ENCODE results near the gene FAM111B. TPM values are rescaled to one million over a fixed set of nuclear protein-coding genes. Genes with fewer than 3 reads are reported as not detected.

Gene FAM111B
- total RNA-seq, 1 experiment from 2014 or later, result 49.3 TPM

DNA sequence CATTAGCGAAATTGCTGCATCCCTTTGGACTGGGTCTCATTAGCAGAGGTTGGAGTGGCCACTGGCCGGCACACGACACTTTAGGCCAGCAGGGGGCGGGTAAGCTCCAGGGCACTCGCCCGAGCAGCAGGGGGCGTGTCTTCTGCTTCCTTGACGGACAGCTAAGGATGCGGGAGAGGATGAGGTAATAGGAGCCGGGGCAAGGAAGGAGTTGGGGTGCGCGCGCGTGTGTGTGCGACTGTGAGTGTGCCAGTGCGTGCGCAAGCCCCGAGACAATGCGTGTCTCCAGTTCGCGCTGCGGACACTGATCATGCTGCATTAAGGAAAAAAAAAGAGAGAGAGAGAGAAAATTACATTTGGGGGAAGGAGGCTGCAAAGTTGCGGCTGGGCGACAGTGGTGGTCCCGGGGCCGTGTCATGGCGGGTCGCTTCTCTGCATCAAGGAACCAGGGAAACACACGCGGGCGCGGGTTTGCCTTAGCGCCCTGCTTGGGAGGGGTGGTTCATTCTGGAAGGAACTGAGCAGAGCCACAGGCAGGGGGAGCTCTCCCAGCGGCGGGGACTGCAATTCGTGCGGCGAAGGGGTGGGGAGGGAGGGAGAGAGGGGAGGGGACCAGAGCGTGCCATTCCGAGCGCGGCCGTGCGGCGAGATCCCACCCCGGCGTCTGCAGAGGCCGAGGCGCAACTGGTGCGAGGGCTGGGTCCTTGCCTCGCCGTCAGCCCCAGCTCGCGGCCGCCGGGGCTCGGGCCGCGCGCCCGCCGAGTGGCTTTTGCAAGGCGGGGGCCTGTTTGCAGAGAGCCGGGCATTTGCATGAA, 64.7 kb downstream of the FAM111B start, which contains the start of gene DTX4:
Gene DTX4, plus strand, starts transcription at position 625 of the 815 bp plus-strand sequence. CDS start 464 bp downstream, outside the sequence.
- Mint-ChIP-seq H3K4me3 (ENCODE audit: unreplicated experiment) (peak within 1 kb of the TSS; percentile 74), H3K4me1 (ENCODE audit: low read depth, unreplicated experiment) (peaks cover 12% of the 10 kb centered on the region), H3K27ac (ENCODE audit: unreplicated experiment) (peak within 1 kb of the TSS; percentile 73), H3K9me3 (ENCODE audit: unreplicated experiment) (peaks cover 2% of the 10 kb centered on the region), H3K27me3 (ENCODE audit: insufficient read depth, unreplicated experiment) (no peaks in the 10 kb centered on the region), H3K36me3 (ENCODE audit: insufficient read depth, unreplicated experiment) (peaks cover 27% of the 10 kb centered on the region)
- H3K4me3 ChIP-seq (ENCODE audit: low read depth, low read length), result peak within 1 kb of the TSS; percentile 52
- no peaks in the 10 kb centered on the region for H3K27me3 ChIP-seq (replicated peaks; ENCODE audit: control insufficient read depth, insufficient read depth, low read length)
- ChIA-PET CTCF (interaction anchor here (0.5 to 6.1 kb wide), 21 partner anchors 10 to 775 kb away, joined by 3 to 304 read pairs (median 5); partner anchors contain the start of gene MPEG1), POLR2A (interaction anchor here (0.9 to 1.9 kb wide), 7 partner anchors 11 to 65 kb away, joined by 3 to 56 read pairs (median 7); no protein-coding TSS in a partner anchor)
- TF ChIP-seq, protein P1, sequence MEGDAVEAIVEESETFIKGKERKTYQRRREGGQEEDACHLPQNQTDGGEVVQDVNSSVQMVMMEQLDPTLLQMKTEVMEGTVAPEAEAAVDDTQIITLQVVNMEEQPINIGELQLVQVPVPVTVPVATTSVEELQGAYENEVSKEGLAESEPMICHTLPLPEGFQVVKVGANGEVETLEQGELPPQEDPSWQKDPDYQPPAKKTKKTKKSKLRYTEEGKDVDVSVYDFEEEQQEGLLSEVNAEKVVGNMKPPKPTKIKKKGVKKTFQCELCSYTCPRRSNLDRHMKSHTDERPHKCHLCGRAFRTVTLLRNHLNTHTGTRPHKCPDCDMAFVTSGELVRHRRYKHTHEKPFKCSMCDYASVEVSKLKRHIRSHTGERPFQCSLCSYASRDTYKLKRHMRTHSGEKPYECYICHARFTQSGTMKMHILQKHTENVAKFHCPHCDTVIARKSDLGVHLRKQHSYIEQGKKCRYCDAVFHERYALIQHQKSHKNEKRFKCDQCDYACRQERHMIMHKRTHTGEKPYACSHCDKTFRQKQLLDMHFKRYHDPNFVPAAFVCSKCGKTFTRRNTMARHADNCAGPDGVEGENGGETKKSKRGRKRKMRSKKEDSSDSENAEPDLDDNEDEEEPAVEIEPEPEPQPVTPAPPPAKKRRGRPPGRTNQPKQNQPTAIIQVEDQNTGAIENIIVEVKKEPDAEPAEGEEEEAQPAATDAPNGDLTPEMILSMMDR (IDR thresholded peaks at IDR 0.05; ENCODE audit: insufficient read depth in 1 of 2, low read depth in 1 of 2, low read length in 1 of 2, severe bottlenecking in 1 of 2, unreplicated experiment in 1 of 2), result peak; percentile 88 to 97
- intact Hi-C loops (cut with micrococcal nuclease; ENCODE audit: unreplicated experiment), result loop anchor here (1.0 to 10.0 kb wide), 7 partner anchors 30 to 583 kb away; partner anchors contain the start of gene STX3
- H3K9me3 ChIP-seq, result no peaks in the 10 kb centered on the region
- no TSS peak for BruUV-seq (replicated peaks)
- peak; percentile 95 for DNase-seq
- no peaks in the 10 kb centered on the region; the same call in 1 of the 2 replicates for H3K36me3 ChIP-seq (ENCODE audit: control insufficient read depth, insufficient read depth, low read length)
- peaks cover 21% of the 10 kb centered on the region for H3K4me1 ChIP-seq

DNA sequence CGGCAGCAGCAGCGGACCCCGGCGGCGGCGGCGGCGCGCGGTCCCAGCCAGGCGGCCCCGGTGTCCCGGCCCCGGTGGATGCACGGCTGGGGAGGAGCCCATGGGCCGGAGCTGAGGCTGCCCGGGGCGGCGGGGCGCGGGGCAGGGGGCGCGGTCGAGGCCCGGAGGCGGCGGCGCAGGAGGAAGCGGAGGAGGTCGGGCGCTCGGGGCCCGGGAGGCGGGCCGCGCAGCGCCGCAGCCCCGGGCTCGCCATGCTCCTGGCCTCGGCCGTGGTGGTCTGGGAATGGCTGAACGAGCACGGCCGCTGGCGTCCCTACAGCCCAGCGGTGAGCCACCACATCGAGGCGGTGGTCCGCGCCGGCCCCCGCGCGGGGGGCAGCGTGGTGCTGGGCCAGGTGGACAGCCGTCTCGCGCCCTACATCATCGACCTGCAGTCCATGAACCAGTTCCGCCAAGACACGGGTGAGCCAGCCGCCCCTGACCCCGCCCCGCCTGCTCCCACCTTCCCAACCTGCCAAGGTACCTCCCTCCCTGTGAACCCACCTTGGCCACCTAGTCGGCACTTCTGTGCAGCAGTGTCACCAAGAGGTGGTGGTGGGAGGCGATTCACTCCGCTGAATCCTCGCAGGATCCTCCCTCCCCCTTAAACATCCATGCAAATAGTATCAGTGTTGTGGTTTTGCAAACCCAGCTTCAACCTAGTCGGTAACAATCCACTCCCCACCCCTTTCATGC, 65.5 kb downstream of the FAM111B start:
- H3K36me3 ChIP-seq (ENCODE audit: control insufficient read depth, insufficient read depth, low read length), result peaks cover 5% of the 10 kb centered on the region; the same call in 1 of the 2 replicates
- peak overlapping the region; percentile 52 for H3K4me3 ChIP-seq (ENCODE audit: low read depth, low read length)
- H3K27me3 Mint-ChIP-seq (ENCODE audit: insufficient read depth, unreplicated experiment), result no peaks in the 10 kb centered on the region
- no peaks in the 10 kb centered on the region for H3K9me3 ChIP-seq
- TF ChIP-seq, protein P1 (IDR thresholded peaks at IDR 0.05; ENCODE audit: insufficient read depth in 1 of 2, low read depth in 1 of 2, low read length in 1 of 2, severe bottlenecking in 1 of 2, unreplicated experiment in 1 of 2), result no peak
- peak; percentile 77 to 85 for DNase-seq
- peak overlapping the region; percentile 74 for H3K4me3 Mint-ChIP-seq (ENCODE audit: unreplicated experiment)
- no TSS peak for BruUV-seq (replicated peaks)
- peaks cover 10% of the 10 kb centered on the region for H3K9me3 Mint-ChIP-seq (ENCODE audit: unreplicated experiment)
- peaks cover 35% of the 10 kb centered on the region for H3K36me3 Mint-ChIP-seq (ENCODE audit: insufficient read depth, unreplicated experiment)
- H3K4me1 ChIP-seq, result peaks cover 21% of the 10 kb centered on the region
- ChIA-PET POLR2A (interaction anchor here (1.0 to 1.9 kb wide), 6 partner anchors 10 to 65 kb away, joined by 3 to 56 read pairs (median 8); partner anchors contain the start of gene FAM111B), CTCF (interaction anchor here (0.6 to 6.1 kb wide), 13 partner anchors 10 to 121 kb away, joined by 3 to 304 read pairs (median 6); no protein-coding TSS in a partner anchor)
- H3K27ac Mint-ChIP-seq (ENCODE audit: unreplicated experiment), result peak overlapping the region; percentile 73
- no peaks in the 10 kb centered on the region for H3K27me3 ChIP-seq (replicated peaks; ENCODE audit: control insufficient read depth, insufficient read depth, low read length)
- intact Hi-C loops (cut with micrococcal nuclease; ENCODE audit: unreplicated experiment), result loop anchor here (10.0 kb wide), 2 partner anchors 382 to 582 kb away; partner anchors contain the start of gene STX3
- peaks cover 20% of the 10 kb centered on the region for H3K4me1 Mint-ChIP-seq (ENCODE audit: low read depth, unreplicated experiment)

Data from Caco-2 (cell line).